Lower leg skin (tissue), 4 donors: ENCODE results near the gene HYDIN. TPM values are rescaled to one million over a fixed set of nuclear protein-coding genes. Genes with fewer than 3 reads are reported as not detected.
"Not testable (repeated sequence)": the region's sequence is repeated elsewhere in the genome, so short reads cannot be mapped to it uniquely, and the experiment has no call there.

Experiments
- DNase-seq, 2 donors: peaks; one replicate each; pipeline ENCODE4 v3.0.0-alpha.2; 2019; ENCODE audit warnings: low spot score in 2 of 2
- H3K4me3 ChIP-seq: fragments of 200-600 bp; sonication (generic); 2 replicates; pipeline ENCODE4 v1.5.1; 2017; ENCODE audit warnings: mild to moderate bottlenecking, low read depth; ENCODE audit not compliant: poor library complexity, severe bottlenecking
- POLR2A ChIP-seq, 2 donors: fragments of 450-650 bp; IDR thresholded peaks; one replicate each; pipeline ENCODE4 v1.6.1; 2016 to 2017; ENCODE audit warnings: antibody characterized with exemption in 2 of 2, mild to moderate bottlenecking in 1 of 2, moderate library complexity in 1 of 2
- WGBS, 2 donors: methylation state at CpG; one replicate each; pipeline ENCODE4 v1.1.5; 2018; 5-methylcytosine and 5-hydroxymethylcytosine counted together
- intact Hi-C: fragments of 100-400 bp; cut with DNase I; formaldehyde crosslinking; loops from one replicate; pipeline ENCODE4 v1.15.0; 2023; ENCODE audit warnings: low total_unique reads
- total RNA-seq, 4 donors: library from RNA; depleted of rRNA; stranded (reverse); fragments of >200 nt; gene quantifications; one replicate each; pipeline ENCODE4 v1.1.0, GENCODE V29; 2016
- TF ChIP-seq, protein P1 (sequence below), 3 donors: fragments of 450-650 bp; IDR thresholded peaks; one replicate each; pipeline ENCODE4 v1.5.1; 2016; ENCODE audit warnings: antibody characterized with exemption in 3 of 3, mild to moderate bottlenecking in 3 of 3, moderate library complexity in 2 of 3

The HYDIN gene
- total RNA-seq, 4 donors from 2014 or later: 0.15 to 2.3 (median 1.5) TPM; not detected in 1

DNA sequence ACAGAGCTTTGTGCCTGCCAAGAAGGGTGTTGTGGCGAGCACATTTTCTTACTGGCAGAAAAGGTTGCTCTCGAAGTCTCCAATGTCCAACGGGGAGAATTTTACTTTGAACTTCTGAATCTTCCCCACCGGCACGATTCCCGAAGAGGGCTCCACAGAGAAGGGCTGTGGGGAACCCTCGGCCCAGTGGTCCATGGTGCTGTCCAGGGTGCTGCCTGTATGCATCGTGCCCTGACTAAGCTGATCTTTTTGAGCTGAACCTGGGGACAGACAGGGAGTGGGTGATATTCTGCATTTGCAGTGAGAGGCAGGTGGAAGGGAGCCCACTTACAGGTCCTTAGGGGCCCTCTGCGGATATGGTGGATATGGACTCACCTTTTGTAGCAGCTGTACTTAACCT is 368.5 kb downstream of the HYDIN start:
- H3K4me3 ChIP-seq, intact Hi-C loops, DNase-seq: not testable (repeated sequence)
- 30% methylated on average over 7 of the region's 9 CpGs; no CpG with 5 or more reads in 1 of the 2 donors for WGBS, 2 donors

DNA sequence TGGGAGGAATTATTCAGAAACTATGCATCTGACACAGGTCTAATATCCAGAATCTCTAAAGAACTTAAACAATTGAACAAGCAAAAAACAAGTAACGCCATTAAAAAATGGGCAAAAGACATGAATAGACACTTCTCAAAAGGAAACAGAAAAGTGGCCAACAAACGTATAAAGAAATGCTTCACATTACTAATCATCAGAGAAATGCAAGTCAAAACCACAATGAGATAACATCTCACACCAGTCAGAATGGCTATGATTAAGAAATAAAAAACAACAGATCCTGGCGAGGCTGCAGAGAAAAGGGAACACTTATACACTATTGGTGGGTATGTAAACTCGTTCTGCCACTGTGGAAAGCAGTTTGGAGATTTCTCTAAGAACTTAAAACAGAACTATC is 379.2 kb downstream of the HYDIN start:
- H3K4me3 ChIP-seq, DNase-seq, intact Hi-C loops: not testable (repeated sequence)
- WGBS, 2 donors: 40 to 43% methylated on average over 4 of the region's 4 CpGs

DNA sequence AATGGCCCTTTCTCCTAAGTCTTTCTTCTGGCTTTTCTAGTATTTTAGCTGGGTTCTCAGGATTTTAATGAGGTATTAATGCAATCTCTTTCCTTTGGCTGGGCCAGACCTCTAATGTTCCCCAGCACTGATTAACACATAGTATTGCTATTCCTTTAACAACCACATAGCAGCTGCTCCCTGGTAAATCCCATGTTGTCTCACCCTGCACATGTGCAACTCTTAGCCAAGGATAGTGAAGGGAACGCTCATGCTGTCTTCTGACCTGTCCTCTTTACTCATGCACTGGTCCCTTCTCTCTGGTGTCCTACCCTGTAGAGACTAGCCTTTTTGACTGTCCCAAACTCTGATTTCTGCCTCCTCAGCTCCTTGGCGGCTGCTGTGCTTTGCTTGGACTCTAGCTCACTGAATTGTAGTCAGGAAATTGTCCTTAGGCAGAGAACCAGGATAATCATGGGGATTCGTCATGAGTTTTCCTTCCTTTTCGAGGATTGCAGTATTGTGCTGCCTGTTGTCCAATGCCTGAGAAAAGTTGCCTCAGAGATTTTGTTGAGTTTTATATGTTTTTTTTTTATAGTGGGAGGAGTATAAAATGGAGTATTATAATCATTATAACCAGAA is 406.9 kb downstream of the HYDIN start:
- DNase-seq, intact Hi-C loops, H3K4me3 ChIP-seq: not testable (repeated sequence)
- WGBS, 2 donors: 67 to 83% methylated on average over 2 to 3 of the region's 4 CpGs

DNA sequence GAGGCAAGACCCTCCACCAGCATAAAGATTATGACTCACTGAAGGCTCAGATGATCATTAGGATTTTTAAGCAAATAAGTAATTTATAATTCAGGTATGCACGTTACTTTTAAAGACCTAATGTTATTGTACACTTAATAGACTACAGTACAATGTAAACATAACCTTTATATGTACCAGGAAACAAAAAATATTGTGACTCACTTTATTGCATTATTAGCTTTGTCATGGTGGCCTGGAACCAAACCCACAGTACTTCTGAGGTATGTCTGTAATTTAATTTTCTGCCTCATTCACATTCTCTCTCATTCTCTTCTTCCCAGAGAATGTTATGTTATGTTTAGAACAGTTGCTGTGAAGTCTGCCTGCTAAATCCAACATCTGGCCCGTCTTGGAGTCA is 407.8 kb downstream of the HYDIN start:
- intact Hi-C loops, H3K4me3 ChIP-seq: not testable (repeated sequence)

DNA sequence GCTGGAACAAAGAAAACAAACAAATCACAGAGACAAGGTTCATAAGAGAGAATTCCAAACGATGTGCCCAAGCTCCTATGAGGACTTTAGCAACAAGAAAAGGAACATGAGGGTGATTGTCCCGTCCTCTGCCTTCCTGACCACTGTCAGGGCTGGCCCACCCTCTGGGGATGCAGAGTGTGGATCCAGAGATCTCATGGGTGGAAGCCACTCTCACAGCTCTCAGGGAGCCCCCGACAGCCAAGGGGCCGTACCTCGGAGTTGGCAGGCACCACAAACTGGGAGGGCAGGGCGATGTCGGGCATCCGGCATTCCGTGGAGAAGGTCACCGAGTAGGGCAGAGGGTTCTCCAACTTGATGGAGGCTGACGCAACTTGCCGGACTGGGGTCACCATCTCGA is 412.4 kb downstream of the HYDIN start:
- intact Hi-C loops, H3K4me3 ChIP-seq, DNase-seq: not testable (repeated sequence)
- 17 to 59% methylated on average over 1 to 4 of the region's 13 CpGs for WGBS, 2 donors

More for the DNA sequence above, 407.8 kb downstream of the HYDIN start:
- not testable (repeated sequence) for DNase-seq
- WGBS, 2 donors: 67% methylated on average over 1 of the region's 2 CpGs; no CpG with 5 or more reads in 1 of the 2 donors

DNA sequence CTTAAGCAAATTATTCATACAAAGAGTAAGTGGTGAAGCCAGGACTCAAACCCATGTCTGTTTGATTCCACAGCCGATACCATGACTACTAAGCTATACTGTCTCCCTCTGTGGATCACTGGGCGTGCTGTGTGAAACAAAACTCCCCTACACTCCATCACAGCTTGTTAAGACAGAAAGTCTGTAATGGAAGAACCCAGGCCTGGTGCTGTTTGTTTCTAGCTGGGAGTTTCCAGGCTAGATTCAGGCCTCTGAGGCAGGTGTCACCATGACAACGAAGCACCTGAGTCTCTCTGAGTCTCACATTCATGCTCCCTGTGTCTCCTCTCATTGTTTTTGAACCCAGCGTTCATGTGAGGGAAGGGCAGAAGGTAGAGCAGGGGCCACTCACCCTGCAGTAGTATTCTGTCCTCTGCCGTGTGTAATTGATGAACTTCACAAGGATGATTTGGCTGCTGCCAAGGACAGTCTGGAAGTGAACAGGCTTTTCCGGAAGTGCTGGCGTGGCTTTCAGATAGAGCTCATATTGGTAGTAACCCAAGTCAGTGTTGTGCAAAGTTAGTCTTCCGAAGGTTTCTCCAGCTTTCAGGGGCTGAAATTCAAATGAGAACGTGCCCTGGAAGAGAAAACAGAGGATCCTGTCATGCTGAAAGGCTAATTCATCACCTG is 421.0 kb downstream of the HYDIN start:
- 50% methylated on average over 9 of the region's 9 CpGs for WGBS, 2 donors
- no peak overlapping the region for H3K4me3 ChIP-seq
- TF ChIP-seq POLR2A (IDR thresholded peaks at IDR 0.05): no peak
- intact Hi-C loops: no loop called here
- no peak for DNase-seq

DNA sequence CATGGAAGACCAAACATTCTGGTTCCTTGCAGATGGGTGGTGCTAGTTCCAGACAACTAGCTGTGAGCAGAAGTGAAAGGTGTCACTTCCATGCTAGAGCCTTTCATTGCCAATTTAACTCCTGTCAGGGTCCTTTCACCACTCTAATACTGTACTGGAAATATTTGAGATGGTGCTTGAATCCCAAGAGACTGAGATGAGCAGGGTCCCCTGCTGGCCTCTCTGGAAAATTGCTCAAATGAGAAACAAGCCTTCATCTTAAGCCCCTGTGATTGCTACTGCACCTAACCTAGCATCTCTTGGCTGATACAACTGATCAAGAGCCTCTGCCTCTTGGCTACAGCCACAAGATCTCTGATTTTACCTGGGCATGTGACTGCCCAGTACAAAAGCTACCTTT is 422.2 kb downstream of the HYDIN start:
- no peak overlapping the region for H3K4me3 ChIP-seq
- no peak for DNase-seq
- intact Hi-C loops: no loop called here
- no peak for TF ChIP-seq POLR2A (IDR thresholded peaks at IDR 0.05)
- TF ChIP-seq, protein P1, sequence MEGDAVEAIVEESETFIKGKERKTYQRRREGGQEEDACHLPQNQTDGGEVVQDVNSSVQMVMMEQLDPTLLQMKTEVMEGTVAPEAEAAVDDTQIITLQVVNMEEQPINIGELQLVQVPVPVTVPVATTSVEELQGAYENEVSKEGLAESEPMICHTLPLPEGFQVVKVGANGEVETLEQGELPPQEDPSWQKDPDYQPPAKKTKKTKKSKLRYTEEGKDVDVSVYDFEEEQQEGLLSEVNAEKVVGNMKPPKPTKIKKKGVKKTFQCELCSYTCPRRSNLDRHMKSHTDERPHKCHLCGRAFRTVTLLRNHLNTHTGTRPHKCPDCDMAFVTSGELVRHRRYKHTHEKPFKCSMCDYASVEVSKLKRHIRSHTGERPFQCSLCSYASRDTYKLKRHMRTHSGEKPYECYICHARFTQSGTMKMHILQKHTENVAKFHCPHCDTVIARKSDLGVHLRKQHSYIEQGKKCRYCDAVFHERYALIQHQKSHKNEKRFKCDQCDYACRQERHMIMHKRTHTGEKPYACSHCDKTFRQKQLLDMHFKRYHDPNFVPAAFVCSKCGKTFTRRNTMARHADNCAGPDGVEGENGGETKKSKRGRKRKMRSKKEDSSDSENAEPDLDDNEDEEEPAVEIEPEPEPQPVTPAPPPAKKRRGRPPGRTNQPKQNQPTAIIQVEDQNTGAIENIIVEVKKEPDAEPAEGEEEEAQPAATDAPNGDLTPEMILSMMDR (IDR thresholded peaks at IDR 0.05): no peak

DNA sequence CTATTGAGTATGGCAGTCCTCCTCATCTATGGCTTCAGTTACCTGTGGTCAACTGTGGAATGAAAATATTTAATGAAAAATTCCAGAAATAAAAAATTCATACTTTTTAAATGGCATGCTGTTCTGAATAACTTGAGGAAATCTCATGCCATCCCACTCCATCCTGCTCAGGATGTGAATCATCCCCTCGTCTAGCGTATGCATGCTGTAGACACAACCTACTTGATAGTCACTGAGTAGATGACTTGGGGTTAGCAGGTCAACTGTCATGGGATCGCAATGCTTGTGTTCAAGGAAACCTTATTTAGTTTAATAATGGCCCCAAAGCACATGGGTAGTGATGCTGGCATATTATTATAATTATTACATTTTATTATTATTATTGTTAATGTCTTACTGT is 424.7 kb downstream of the HYDIN start:
- 66 to 71% methylated on average over 3 of the region's 3 CpGs for WGBS, 2 donors

More for the DNA sequence above, 424.7 kb downstream of the HYDIN start:
- intact Hi-C loops: no loop called here
- TF ChIP-seq, protein P1 (IDR thresholded peaks at IDR 0.05): no peak
- no peak for TF ChIP-seq POLR2A (IDR thresholded peaks at IDR 0.05)
- H3K4me3 ChIP-seq: no peak overlapping the region
- no peak for DNase-seq
